ENCODE measurements around the gene WWTR1. TPM values are rescaled to one million over a fixed set of nuclear protein-coding genes. Genes with fewer than 3 reads are reported as not detected.
A peak's percentile ranks its signal among the peaks of the same experiment; 100 is the strongest.

The WWTR1 gene
- total RNA-seq: 35.5 TPM
- polyA plus RNA-seq (ENCODE audit: insufficient read depth in 1 of 8, insufficient read length in 8 of 8, low replicate concordance in 1 of 8): 10 to 100 TPM; 47.1 to 88.5 (median 74.8) TPM
- long read RNA-seq, donor 1, transcript WWTR1-201 (7 exons, 2,103 nt): major isoform, 7 of 7 reads
- long read RNA-seq, donor 1, partial matches to known transcripts: 0 of 7 reads
- long read RNA-seq, donor 1, other reads (novel, unspliced or antisense): 0 of 7 reads
- long read RNA-seq, donor 2, partial matches to known transcripts: 0 of 1 reads
- long read RNA-seq, donor 2, other reads (novel, unspliced or antisense): 0 of 1 reads
- long read RNA-seq, donor 3, transcript WWTR1-201 (7 exons, 2,103 nt): major isoform, 12 of 19 reads
- long read RNA-seq, donor 3, partial matches to known transcripts: 6 of 19 reads
- long read RNA-seq, donor 3, other reads (novel, unspliced or antisense): 0 of 19 reads
- long read RNA-seq, donor 4, transcript WWTR1-201 (7 exons, 2,103 nt): major isoform, 9 of 33 reads
- long read RNA-seq, donor 4, partial matches to known transcripts: 21 of 33 reads
- long read RNA-seq, donor 4, other reads (novel, unspliced or antisense): 0 of 33 reads
- long read RNA-seq, donor 5, transcript WWTR1-201 (7 exons, 2,103 nt): major isoform, 33 of 57 reads
- long read RNA-seq, donor 5, partial matches to known transcripts: 24 of 57 reads
- long read RNA-seq, donor 5, other reads (novel, unspliced or antisense): 0 of 57 reads
- long read RNA-seq, donor 6, transcript WWTR1-201 (7 exons, 2,103 nt): major isoform, 9 of 31 reads
- long read RNA-seq, donor 6, partial matches to known transcripts: 22 of 31 reads
- long read RNA-seq, donor 6, other reads (novel, unspliced or antisense): 0 of 31 reads
- long read RNA-seq, donor 7, transcript WWTR1-201 (7 exons, 2,103 nt): major isoform, 11 of 29 reads
- long read RNA-seq, donor 7, partial matches to known transcripts: 17 of 29 reads
- long read RNA-seq, donor 7, other reads (novel, unspliced or antisense): 0 of 29 reads
- long read RNA-seq, donor 8, transcript WWTR1-201 (7 exons, 2,103 nt): major isoform, 6 of 30 reads
- long read RNA-seq, donor 8, partial matches to known transcripts: 22 of 30 reads
- long read RNA-seq, donor 8, other reads (novel, unspliced or antisense): 0 of 30 reads
- long read RNA-seq, donor 9, partial matches to known transcripts: 5 of 7 reads
- long read RNA-seq, donor 9, other reads (novel, unspliced or antisense): 0 of 7 reads
- long read RNA-seq, donor 10, transcript WWTR1-201 (7 exons, 2,103 nt): major isoform, 16 of 42 reads
- long read RNA-seq, donor 10, partial matches to known transcripts: 24 of 42 reads
- long read RNA-seq, donor 10, other reads (novel, unspliced or antisense): 0 of 42 reads
- long read RNA-seq, donor 11, transcript WWTR1-201 (7 exons, 2,103 nt): major isoform, 7 of 19 reads
- long read RNA-seq, donor 11, partial matches to known transcripts: 11 of 19 reads
- long read RNA-seq, donor 11, other reads (novel, unspliced or antisense): 0 of 19 reads

GRCh38 chr3:149657926-149658743 lies at the start of gene WWTR1:
WWTR1 (minus strand) TSS chr3:149658025; CDS start chr3:149657306, 719 bp downstream.
- H3K27ac ChIP-seq (ENCODE audit: low read length): peak within 1 kb of the TSS; percentile 99
- H3K27me3 ChIP-seq (ENCODE audit: control insufficient read depth, insufficient read depth, low read length): peaks cover 5% of the 10 kb centered on the region
- peak within 1 kb of the TSS; percentile 95 for H3K4me3 ChIP-seq (ENCODE audit: low read length)
- no peaks in the 10 kb centered on the region for H3K9me3 ChIP-seq (replicated peaks; ENCODE audit: control insufficient read depth, low read depth, low read length)
- under 1% methylated on average over 35 of the region's 52 CpGs for WGBS (ENCODE audit: insufficient coverage)
- peak; percentile 98 for DNase-seq
- peaks cover 21% of the 10 kb centered on the region for H3K4me1 ChIP-seq (ENCODE audit: control insufficient read depth, insufficient read depth, low read length)
- H3K36me3 ChIP-seq (ENCODE audit: control insufficient read depth, insufficient read depth, low read length): peaks cover 11% of the 10 kb centered on the region

- no peaks in the 10 kb centered on the region for H3K36me3 ChIP-seq (ENCODE audit: control insufficient read depth, insufficient read depth, low read length)
- no peak overlapping the region for H3K4me3 ChIP-seq (ENCODE audit: low read length)
- H3K27me3 ChIP-seq (ENCODE audit: control insufficient read depth, insufficient read depth, low read length): no peaks in the 10 kb centered on the region
- WGBS (ENCODE audit: insufficient coverage): 17% methylated on average over 1 of the region's 3 CpGs
- peak; percentile 99 for DNase-seq
- no peaks in the 10 kb centered on the region for H3K9me3 ChIP-seq (replicated peaks; ENCODE audit: control insufficient read depth, low read depth, low read length)
- peaks cover 18% of the 10 kb centered on the region for H3K4me1 ChIP-seq (ENCODE audit: control insufficient read depth, insufficient read depth, low read length)
- peak overlapping the region; percentile 89 for H3K27ac ChIP-seq (ENCODE audit: low read length)
Observed at GRCh38 chr3:149706905-149707304, 49.1 kb upstream of the WWTR1 start.

- no peaks in the 10 kb centered on the region for H3K36me3 ChIP-seq (ENCODE audit: control insufficient read depth, insufficient read depth, low read length)
- no peak overlapping the region for H3K27ac ChIP-seq (ENCODE audit: low read length)
- peaks cover 18% of the 10 kb centered on the region for H3K4me1 ChIP-seq (ENCODE audit: control insufficient read depth, insufficient read depth, low read length)
- no peaks in the 10 kb centered on the region for H3K9me3 ChIP-seq (replicated peaks; ENCODE audit: control insufficient read depth, low read depth, low read length)
- no peaks in the 10 kb centered on the region for H3K27me3 ChIP-seq (ENCODE audit: control insufficient read depth, insufficient read depth, low read length)
- DNase-seq: no peak
- H3K4me3 ChIP-seq (ENCODE audit: low read length): no peak overlapping the region
Observed at GRCh38 chr3:149705416-149705815, 47.6 kb upstream of the WWTR1 start.

- WGBS (ENCODE audit: insufficient coverage): no CpG with 5 or more reads among the region's 2 CpGs
- peaks cover 6% of the 10 kb centered on the region for H3K9me3 ChIP-seq (replicated peaks; ENCODE audit: control insufficient read depth, low read depth, low read length)
- no peak overlapping the region for H3K27ac ChIP-seq (ENCODE audit: low read length)
- H3K36me3 ChIP-seq (ENCODE audit: control insufficient read depth, insufficient read depth, low read length): no peaks in the 10 kb centered on the region
- peaks cover 13% of the 10 kb centered on the region for H3K4me1 ChIP-seq (ENCODE audit: control insufficient read depth, insufficient read depth, low read length)
- H3K4me3 ChIP-seq (ENCODE audit: low read length): no peak overlapping the region
- H3K27me3 ChIP-seq (ENCODE audit: control insufficient read depth, insufficient read depth, low read length): no peaks in the 10 kb centered on the region
- DNase-seq: peak; percentile 49
Observed at GRCh38 chr3:149703466-149703865, 45.6 kb upstream of the WWTR1 start.

- Histone ChIP-seq H3K27me3 (ENCODE audit: control insufficient read depth, insufficient read depth, low read length) (no peaks in the 10 kb centered on the region), H3K4me3 (ENCODE audit: low read length) (no peak overlapping the region), H3K9me3 (replicated peaks; ENCODE audit: control insufficient read depth, low read depth, low read length) (peaks cover 11% of the 10 kb centered on the region), H3K4me1 (ENCODE audit: control insufficient read depth, insufficient read depth, low read length) (peaks cover 12% of the 10 kb centered on the region), H3K27ac (ENCODE audit: low read length) (peak overlapping the region; percentile 29), H3K36me3 (ENCODE audit: control insufficient read depth, insufficient read depth, low read length) (no peaks in the 10 kb centered on the region)
- WGBS (ENCODE audit: insufficient coverage): no CpG with 5 or more reads among the region's 4 CpGs
- DNase-seq: peak; percentile 76
Observed at GRCh38 chr3:149702691-149703441, 45.0 kb upstream of the WWTR1 start.

- WGBS (ENCODE audit: insufficient coverage): no CpG with 5 or more reads among the region's 1 CpG
- Histone ChIP-seq H3K4me3 (ENCODE audit: low read length) (no peak overlapping the region), H3K9me3 (replicated peaks; ENCODE audit: control insufficient read depth, low read depth, low read length) (peaks cover 13% of the 10 kb centered on the region), H3K27me3 (ENCODE audit: control insufficient read depth, insufficient read depth, low read length) (no peaks in the 10 kb centered on the region), H3K4me1 (ENCODE audit: control insufficient read depth, insufficient read depth, low read length) (peaks cover 4% of the 10 kb centered on the region), H3K27ac (ENCODE audit: low read length) (no peak overlapping the region), H3K36me3 (ENCODE audit: control insufficient read depth, insufficient read depth, low read length) (no peaks in the 10 kb centered on the region)
- no peak for DNase-seq
Observed at GRCh38 chr3:149701977-149702350, 44.1 kb upstream of the WWTR1 start.

- Histone ChIP-seq H3K9me3 (replicated peaks; ENCODE audit: control insufficient read depth, low read depth, low read length) (peaks cover 13% of the 10 kb centered on the region), H3K27me3 (ENCODE audit: control insufficient read depth, insufficient read depth, low read length) (no peaks in the 10 kb centered on the region), H3K4me1 (ENCODE audit: control insufficient read depth, insufficient read depth, low read length) (peaks cover 1% of the 10 kb centered on the region), H3K36me3 (ENCODE audit: control insufficient read depth, insufficient read depth, low read length) (no peaks in the 10 kb centered on the region), H3K27ac (ENCODE audit: low read length) (no peak overlapping the region), H3K4me3 (ENCODE audit: low read length) (no peak overlapping the region)
- WGBS (ENCODE audit: insufficient coverage): 75% methylated on average over 1 of the region's 12 CpGs
- DNase-seq: no peak
Observed at GRCh38 chr3:149701206-149701976, 43.6 kb upstream of the WWTR1 start.

GRCh38 chr3:149688122-149688757 lies 30.4 kb upstream of the WWTR1 start:
- Histone ChIP-seq H3K27me3 (ENCODE audit: control insufficient read depth, insufficient read depth, low read length) (no peaks in the 10 kb centered on the region), H3K4me1 (ENCODE audit: control insufficient read depth, insufficient read depth, low read length) (no peaks in the 10 kb centered on the region), H3K27ac (ENCODE audit: low read length) (no peak overlapping the region), H3K36me3 (ENCODE audit: control insufficient read depth, insufficient read depth, low read length) (no peaks in the 10 kb centered on the region), H3K4me3 (ENCODE audit: low read length) (no peak overlapping the region), H3K9me3 (replicated peaks; ENCODE audit: control insufficient read depth, low read depth, low read length) (no peaks in the 10 kb centered on the region)
- no peak for DNase-seq
- WGBS (ENCODE audit: insufficient coverage): 60% methylated on average over 1 of the region's 3 CpGs
